GM12875 (cell line): Measurements from ENCODE around the gene ABLIM2.

Source experiments
- H3K4me3 ChIP-seq: one replicate; pipeline ENCODE4 v1.5.1; 2011; ENCODE audit warnings: low read depth, low read length, control low read depth
- TF ChIP-seq, protein P1 (sequence below): IDR thresholded peaks from 2 replicates; pipeline ENCODE4 v1.5.1; 2011; ENCODE audit warnings: low read depth, mild to moderate bottlenecking, control low read depth, inconsistent platforms, low read length, moderate library complexity, borderline replicate concordance; ENCODE audit not compliant: insufficient read depth

The ABLIM2 gene

DNA sequence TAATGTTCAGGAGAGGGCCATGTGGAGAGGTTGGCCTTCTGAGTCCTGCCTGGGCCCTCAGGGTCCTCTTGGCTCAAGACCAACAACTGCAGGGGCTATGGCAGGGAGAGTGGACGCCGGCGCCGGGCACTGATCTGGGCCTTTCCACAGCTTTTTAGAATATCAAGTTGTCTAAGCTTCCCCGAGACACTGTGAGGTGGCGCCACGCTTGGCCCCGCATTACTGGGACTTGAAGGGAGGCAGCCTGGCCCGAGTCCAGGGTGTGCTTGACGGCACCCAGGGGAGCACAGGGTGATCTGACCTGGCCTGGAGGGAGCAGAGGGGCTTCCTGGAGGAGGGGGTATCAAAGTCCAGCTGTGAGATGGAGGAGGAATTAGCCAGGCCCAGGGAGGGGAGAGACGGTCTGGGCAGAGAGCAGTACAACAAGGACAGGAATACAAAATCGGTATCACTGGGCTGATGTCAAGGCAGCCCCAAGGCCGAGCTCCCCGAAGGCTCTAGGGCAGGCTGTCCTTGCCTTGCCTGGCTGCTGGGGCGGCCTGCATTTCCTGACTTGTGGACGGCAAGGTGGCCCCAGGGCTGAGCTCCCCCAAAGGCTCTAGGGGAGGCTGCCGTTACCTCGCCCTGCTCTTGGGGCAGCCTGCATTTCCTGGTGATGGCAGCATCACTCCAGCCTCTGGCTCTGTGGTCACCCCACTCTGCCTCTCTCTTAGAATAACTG is 28.1 kb downstream of the ABLIM2 start:
- no peak overlapping the region for H3K4me3 ChIP-seq
- TF ChIP-seq, protein P1, sequence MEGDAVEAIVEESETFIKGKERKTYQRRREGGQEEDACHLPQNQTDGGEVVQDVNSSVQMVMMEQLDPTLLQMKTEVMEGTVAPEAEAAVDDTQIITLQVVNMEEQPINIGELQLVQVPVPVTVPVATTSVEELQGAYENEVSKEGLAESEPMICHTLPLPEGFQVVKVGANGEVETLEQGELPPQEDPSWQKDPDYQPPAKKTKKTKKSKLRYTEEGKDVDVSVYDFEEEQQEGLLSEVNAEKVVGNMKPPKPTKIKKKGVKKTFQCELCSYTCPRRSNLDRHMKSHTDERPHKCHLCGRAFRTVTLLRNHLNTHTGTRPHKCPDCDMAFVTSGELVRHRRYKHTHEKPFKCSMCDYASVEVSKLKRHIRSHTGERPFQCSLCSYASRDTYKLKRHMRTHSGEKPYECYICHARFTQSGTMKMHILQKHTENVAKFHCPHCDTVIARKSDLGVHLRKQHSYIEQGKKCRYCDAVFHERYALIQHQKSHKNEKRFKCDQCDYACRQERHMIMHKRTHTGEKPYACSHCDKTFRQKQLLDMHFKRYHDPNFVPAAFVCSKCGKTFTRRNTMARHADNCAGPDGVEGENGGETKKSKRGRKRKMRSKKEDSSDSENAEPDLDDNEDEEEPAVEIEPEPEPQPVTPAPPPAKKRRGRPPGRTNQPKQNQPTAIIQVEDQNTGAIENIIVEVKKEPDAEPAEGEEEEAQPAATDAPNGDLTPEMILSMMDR: no peak

DNA sequence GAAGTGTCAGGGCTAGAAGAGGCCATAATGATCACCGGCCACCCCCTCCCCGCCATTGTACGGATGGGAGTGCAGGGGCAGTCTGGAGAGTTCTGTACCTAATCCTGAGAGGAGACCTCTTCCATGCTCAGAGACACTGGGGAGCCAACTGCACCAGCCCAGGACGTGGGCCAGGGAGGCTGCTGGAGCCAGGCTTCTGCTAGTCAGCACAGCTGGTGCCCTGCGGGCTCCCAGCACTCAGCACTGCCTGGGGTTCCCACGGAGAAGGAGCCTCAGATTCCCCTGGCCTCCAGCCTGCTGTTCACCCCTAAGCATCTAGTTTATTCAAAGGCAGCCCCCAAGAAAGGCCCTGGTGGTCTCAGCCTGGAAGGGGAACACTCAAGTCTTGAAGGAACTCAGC is 28.8 kb downstream of the ABLIM2 start:
- TF ChIP-seq, protein P1: no peak
- no peak overlapping the region for H3K4me3 ChIP-seq

DNA sequence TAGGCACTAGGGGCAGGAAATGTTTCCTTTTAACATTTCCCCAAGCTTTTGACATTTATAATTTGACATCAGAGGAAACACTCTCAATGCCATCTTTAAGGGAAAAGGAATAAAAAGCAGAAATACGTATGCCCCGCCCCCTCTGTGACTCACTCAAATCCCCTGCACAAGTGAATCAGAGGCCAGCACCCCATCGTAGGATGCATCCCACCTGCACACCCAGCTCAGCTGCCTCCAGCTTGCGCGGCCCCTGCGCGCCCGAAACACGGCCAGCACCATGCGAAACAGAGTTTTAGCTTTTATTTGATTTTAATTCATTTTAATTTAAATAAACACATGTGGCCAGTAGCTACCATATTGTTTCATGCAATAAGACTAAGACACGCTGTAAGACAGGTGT is 29.5 kb downstream of the ABLIM2 start:
- no peak overlapping the region for H3K4me3 ChIP-seq
- TF ChIP-seq, protein P1: no peak

DNA sequence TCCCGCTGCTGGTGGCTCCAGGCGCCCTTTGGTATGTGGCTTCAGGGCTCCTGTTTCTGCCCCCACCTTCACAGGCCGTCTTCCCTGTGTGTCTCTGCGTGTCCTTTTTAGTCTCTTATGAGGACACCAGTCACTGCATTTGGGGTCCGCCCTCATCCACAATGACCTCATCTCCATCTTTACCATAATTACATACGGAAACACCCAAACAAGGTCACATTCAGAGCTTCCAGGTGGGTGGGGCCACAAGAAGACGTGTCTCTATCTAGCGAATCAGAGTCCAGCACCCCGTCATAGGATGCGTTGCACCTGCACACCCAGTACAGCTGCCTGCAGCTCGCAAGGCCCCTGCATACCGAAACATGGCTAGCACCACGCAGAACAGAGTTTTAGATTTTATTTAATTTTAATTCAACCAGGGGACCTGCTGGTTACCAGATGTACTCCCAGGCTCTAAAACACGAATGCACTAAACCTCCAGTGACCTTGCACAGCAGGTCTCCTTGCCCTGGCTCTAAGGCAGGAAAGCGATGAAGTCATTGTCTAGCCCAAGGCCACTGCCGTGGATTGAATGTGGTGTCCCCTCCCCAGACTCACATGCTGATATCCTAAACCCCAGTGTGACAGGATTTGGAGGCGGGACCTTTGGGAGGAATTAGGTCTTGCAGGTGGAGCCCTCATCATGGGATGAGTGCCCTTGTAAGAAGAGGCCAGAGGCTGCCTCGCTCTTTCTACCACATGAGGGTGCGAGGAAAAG is 30.3 kb downstream of the ABLIM2 start:
- no peak overlapping the region for H3K4me3 ChIP-seq
- TF ChIP-seq, protein P1: no peak

DNA sequence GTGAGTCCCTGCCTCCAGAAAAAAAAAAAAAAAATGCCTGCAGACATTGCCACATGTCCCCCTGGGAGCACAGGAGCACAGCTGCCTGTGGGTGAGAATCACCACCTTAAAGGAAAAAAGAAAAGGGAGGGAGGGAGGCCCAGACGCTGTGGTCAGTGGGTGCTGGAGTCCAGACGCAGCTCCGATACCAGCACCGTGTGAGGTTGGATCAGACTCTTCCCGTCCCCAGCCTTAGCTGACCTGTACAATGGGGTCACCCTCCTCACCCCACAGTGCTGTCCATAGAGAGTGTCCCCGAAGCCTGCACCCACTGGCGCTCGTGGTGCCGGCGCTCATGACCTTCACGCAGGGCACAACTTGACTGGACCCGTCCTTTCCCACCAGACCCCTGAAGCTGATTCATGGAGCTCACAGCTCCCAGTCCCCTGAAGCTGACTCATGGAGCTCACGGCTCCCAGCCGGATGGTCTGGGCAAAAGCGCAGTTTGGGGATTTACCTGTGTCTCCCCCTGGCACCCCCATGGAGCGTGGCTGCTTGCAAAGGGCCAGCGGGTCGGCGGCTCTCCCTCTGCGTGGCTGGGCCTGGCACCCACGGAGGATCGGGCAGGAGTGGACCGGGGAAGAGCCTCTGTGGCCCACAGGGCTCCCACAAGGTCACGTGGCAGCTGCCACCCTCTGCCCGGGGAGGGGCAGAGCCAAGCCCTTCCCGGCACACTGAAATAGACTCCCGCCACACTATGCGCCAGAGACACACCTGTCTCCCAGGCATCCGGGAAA is 31.4 kb downstream of the ABLIM2 start:
- no peak overlapping the region for H3K4me3 ChIP-seq
- TF ChIP-seq, protein P1: no peak

DNA sequence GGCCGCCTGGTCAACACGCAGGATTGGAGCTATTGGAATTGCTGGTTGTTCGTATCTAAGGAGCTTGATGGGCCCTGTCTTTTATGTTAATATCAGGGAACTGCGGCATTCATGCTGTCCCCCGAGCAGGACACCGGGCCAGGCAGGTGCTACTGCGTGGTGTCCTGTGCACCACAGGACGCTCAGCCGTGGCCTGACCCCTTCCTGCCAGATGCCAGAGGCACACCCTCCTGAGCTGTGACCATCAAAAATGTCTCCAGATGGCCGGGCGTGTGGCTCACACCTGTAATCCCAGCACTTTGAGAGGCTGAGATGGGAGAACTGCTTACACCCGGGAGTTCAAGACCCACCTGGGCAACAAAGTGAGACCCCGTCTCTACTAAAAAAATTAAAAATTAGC is 32.1 kb downstream of the ABLIM2 start:
- TF ChIP-seq, protein P1: no peak

More for the DNA sequence above, 32.1 kb downstream of the ABLIM2 start:
- no peak overlapping the region for H3K4me3 ChIP-seq
